Stimulated activated naive CD8-positive, alpha-beta T cell treated with anti-CD3 and anti-CD28 coated beads, Interleukin-15, Interleukin-2, amounts not matched to agents 100 ng/mL and 50 ng/mL, for 24 hours (primary cell): Measurements from ENCODE around the gene DRD4.

Experiments
- H3K27ac Mint-ChIP-seq: one replicate; pipeline ENCODE4 v1.8.0; 2021; ENCODE audit warnings: mild to moderate bottlenecking, mixed read lengths
- H3K27me3 Mint-ChIP-seq: one replicate; pipeline ENCODE4 v1.8.0; 2021; ENCODE audit warnings: mixed read lengths
- H3K36me3 Mint-ChIP-seq: one replicate; pipeline ENCODE4 v1.8.0; 2021; ENCODE audit warnings: low read depth, mixed read lengths
- H3K4me1 Mint-ChIP-seq: one replicate; pipeline ENCODE4 v1.8.0; 2021; ENCODE audit warnings: low read depth, mixed read lengths
- H3K4me3 Mint-ChIP-seq: one replicate; pipeline ENCODE4 v1.8.0; 2021; ENCODE audit warnings: mild to moderate bottlenecking, mixed read lengths
- H3K9me3 Mint-ChIP-seq: one replicate; pipeline ENCODE4 v1.8.0; 2021; ENCODE audit warnings: mixed read lengths

The DRD4 gene

DNA sequence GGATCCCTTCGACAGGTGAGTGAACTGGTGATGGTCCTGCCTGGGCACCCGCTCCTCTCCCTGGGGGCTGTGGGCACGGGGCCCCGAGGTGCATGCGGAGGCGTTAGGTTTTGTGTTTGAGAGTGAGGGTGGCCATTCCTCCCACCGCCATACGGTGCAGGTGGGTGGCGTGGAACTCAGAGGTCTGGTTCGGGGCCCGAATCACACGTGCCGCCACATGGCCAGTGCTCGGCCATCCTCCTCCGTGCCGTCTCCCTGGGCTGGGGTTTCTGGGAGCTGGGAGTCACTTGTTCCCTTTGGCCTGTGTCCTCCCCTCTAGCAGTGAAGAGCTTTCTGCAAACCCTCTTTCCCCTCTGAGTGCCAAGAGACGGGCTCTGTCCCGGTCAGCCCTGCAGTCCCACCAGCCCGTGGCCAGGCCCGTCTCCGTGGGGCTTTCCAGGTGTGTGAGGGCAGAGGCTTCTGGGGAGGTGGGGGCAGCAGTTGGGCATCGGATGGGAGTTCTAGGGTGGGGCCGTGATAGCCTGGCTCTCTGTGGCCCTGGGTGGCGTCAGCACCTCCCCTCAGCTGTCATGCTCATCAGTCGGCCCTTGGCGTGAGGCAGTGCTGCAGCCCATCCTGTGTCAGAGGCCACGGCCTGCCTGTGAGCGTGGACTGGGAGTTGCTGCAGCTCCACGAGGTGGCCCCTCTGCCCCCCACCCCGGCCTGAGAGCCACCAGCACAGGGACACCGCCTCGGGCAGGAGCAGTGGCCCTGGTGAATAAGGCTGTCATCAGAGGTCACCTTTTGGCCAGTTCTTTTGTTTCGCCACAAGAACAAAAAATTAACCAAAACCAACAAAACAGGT, 31.6 kb upstream of the DRD4 start:
- H3K36me3 Mint-ChIP-seq, result peaks cover 49% of the 10 kb centered on the region
- H3K27me3 Mint-ChIP-seq, result no peaks in the 10 kb centered on the region
- H3K4me1 Mint-ChIP-seq, result peaks cover 5% of the 10 kb centered on the region
- H3K4me3 Mint-ChIP-seq, result no peak overlapping the region
- H3K9me3 Mint-ChIP-seq, result no peaks in the 10 kb centered on the region
- no peak overlapping the region for H3K27ac Mint-ChIP-seq

GRCh38 chr11:606245-606644, 30.8 kb upstream of the DRD4 start:
- no peaks in the 10 kb centered on the region for H3K9me3 Mint-ChIP-seq
- H3K27ac Mint-ChIP-seq, result no peak overlapping the region
- H3K27me3 Mint-ChIP-seq, result no peaks in the 10 kb centered on the region
- no peak overlapping the region for H3K4me3 Mint-ChIP-seq
- peaks cover 5% of the 10 kb centered on the region for H3K4me1 Mint-ChIP-seq
- peaks cover 55% of the 10 kb centered on the region for H3K36me3 Mint-ChIP-seq

GRCh38 chr11:607020-607780, 29.9 kb upstream of the DRD4 start:
- H3K27ac Mint-ChIP-seq, result no peak overlapping the region

GRCh38 chr11:607971-608659, 29.0 kb upstream of the DRD4 start:
- Mint-ChIP-seq H3K4me1 (peaks cover 5% of the 10 kb centered on the region), H3K9me3 (no peaks in the 10 kb centered on the region), H3K27me3 (no peaks in the 10 kb centered on the region), H3K27ac (no peak overlapping the region), H3K36me3 (peaks cover 52% of the 10 kb centered on the region), H3K4me3 (no peak overlapping the region)

More at GRCh38 chr11:607020-607780, 29.9 kb upstream of the DRD4 start:
- Mint-ChIP-seq H3K4me3 (no peak overlapping the region), H3K9me3 (no peaks in the 10 kb centered on the region), H3K36me3 (peaks cover 52% of the 10 kb centered on the region), H3K27me3 (no peaks in the 10 kb centered on the region), H3K4me1 (peaks cover 5% of the 10 kb centered on the region)

DNA sequence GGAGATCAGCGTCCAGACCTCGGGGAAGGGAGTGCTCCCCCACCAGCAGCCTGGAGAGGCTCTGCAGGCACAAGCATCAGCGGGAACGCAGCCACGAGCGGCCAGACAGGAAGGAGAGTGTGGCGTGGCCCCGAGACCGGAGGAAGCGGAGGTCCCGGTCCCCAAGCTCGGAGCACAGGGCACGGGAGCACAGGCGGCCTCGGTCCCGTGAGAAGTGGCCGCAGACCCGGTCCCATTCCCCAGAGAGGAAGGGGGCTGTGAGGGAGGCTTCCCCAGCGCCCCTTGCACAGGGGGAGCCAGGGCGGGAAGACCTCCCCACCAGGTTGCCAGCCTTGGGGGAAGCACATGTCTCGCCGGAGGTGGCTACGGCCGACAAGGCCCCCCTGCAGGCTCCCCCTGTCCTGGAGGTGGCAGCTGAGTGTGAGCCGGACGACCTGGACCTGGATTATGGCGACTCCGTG, 28.2 kb upstream of the DRD4 start:
- Mint-ChIP-seq H3K27me3 (no peaks in the 10 kb centered on the region), H3K4me3 (no peak overlapping the region), H3K36me3 (peaks cover 48% of the 10 kb centered on the region), H3K4me1 (peaks cover 6% of the 10 kb centered on the region), H3K9me3 (no peaks in the 10 kb centered on the region), H3K27ac (no peak overlapping the region)

- Mint-ChIP-seq H3K4me1 (peaks cover 12% of the 10 kb centered on the region), H3K36me3 (peaks cover 45% of the 10 kb centered on the region), H3K4me3 (no peak overlapping the region), H3K27ac (no peak overlapping the region), H3K9me3 (no peaks in the 10 kb centered on the region), H3K27me3 (no peaks in the 10 kb centered on the region)
These were observed 27.7 kb upstream of the DRD4 start for GRCh38 chr11:609341-609811.

GRCh38 chr11:610146-610801, 26.8 kb upstream of the DRD4 start:
- Mint-ChIP-seq H3K4me3 (no peak overlapping the region), H3K4me1 (peaks cover 16% of the 10 kb centered on the region), H3K27ac (no peak overlapping the region), H3K27me3 (no peaks in the 10 kb centered on the region), H3K36me3 (peaks cover 39% of the 10 kb centered on the region), H3K9me3 (no peaks in the 10 kb centered on the region)

GRCh38 chr11:611001-611996, 25.8 kb upstream of the DRD4 start:
- Mint-ChIP-seq H3K27ac (no peak overlapping the region), H3K27me3 (no peaks in the 10 kb centered on the region), H3K36me3 (peaks cover 38% of the 10 kb centered on the region)

GRCh38 chr11:612201-612960, 24.7 kb upstream of the DRD4 start:
- H3K4me3 Mint-ChIP-seq, result no peak overlapping the region
- no peaks in the 10 kb centered on the region for H3K27me3 Mint-ChIP-seq
- H3K36me3 Mint-ChIP-seq, result peaks cover 30% of the 10 kb centered on the region
- no peaks in the 10 kb centered on the region for H3K9me3 Mint-ChIP-seq
- peaks cover 22% of the 10 kb centered on the region for H3K4me1 Mint-ChIP-seq
- peak overlapping the region; percentile 61 for H3K27ac Mint-ChIP-seq

More at GRCh38 chr11:611001-611996, 25.8 kb upstream of the DRD4 start:
- Mint-ChIP-seq H3K4me1 (peaks cover 24% of the 10 kb centered on the region), H3K9me3 (no peaks in the 10 kb centered on the region), H3K4me3 (no peak overlapping the region)

DNA sequence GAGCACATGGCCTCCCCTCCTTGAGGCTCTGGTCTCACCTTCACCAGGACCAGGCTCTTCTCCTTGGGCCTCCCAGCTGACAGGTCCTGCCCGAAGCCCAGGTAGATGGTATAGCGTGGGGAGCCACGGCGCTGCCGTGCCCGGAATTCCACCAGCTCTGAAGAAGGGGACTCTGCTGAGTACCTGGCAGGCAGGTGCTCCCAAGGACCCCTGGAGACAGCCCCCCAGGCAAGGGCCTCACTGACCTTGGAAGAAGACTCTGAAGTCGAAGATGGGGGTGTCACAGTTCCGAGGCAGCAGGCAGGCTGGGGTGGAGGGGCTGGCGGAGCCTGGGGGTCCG, 24.1 kb upstream of the DRD4 start:
- H3K4me3 Mint-ChIP-seq, result no peak overlapping the region
- peaks cover 22% of the 10 kb centered on the region for H3K4me1 Mint-ChIP-seq
- H3K9me3 Mint-ChIP-seq, result no peaks in the 10 kb centered on the region
- H3K27ac Mint-ChIP-seq, result no peak overlapping the region
- peaks cover 25% of the 10 kb centered on the region for H3K36me3 Mint-ChIP-seq
- H3K27me3 Mint-ChIP-seq, result no peaks in the 10 kb centered on the region

- H3K4me1 Mint-ChIP-seq, result peaks cover 22% of the 10 kb centered on the region
- peaks cover 21% of the 10 kb centered on the region for H3K36me3 Mint-ChIP-seq
- H3K27ac Mint-ChIP-seq, result no peak overlapping the region
- no peaks in the 10 kb centered on the region for H3K27me3 Mint-ChIP-seq
- H3K4me3 Mint-ChIP-seq, result no peak overlapping the region
- no peaks in the 10 kb centered on the region for H3K9me3 Mint-ChIP-seq
These were observed 23.6 kb upstream of the DRD4 start for GRCh38 chr11:613369-613968.

DNA sequence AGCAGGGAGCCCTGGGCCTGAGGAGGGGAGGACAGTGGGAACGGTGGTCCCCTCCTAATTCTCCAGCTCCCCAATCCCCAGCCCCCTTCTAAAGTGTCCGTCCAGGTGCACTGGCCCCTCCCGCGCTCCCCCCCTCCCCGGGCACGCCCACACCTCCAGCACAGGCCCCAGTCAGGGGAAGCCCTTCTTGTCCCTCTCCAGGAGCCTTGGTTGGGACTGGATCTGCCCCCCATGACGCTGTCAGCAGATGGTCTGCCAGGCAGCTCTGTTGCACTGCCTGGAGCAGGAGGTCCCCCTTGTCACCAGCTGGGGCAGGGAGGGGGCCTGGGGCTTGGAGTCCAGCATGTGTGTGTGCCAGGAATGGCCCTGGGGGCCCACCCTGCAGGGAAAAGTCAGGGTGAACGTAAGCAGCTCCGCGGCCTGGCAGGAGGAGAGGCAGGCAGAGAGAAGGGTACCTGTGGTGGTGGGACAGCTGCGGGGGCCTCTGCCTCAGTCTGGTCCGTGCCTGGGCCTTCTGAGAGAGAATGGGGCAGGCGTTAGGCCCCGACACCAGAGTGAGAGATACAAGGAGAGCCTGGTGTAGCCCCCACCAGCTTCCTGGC, 22.9 kb upstream of the DRD4 start:
- peak overlapping the region; percentile 64 for H3K4me3 Mint-ChIP-seq

More for the DNA sequence above, 22.9 kb upstream of the DRD4 start:
- Mint-ChIP-seq H3K9me3 (no peaks in the 10 kb centered on the region), H3K4me1 (peaks cover 22% of the 10 kb centered on the region), H3K36me3 (peaks cover 19% of the 10 kb centered on the region), H3K27me3 (no peaks in the 10 kb centered on the region), H3K27ac (peak overlapping the region; percentile 72)
